GM10266 (cell line): Measurements from ENCODE around the gene DLG5.

Source experiments
- DNase-seq: peaks from one replicate; pipeline ENCODE4 v3.0.0; 2012; ENCODE audit errors: extremely low spot score
- TF ChIP-seq, protein P1 (sequence below): IDR thresholded peaks from 2 replicates; pipeline ENCODE4 v1.5.1; 2012; ENCODE audit warnings: mild to moderate bottlenecking, low read depth; ENCODE audit not compliant: control insufficient read depth, insufficient read depth; ENCODE audit errors: missing control alignments

The DLG5 gene

DNA sequence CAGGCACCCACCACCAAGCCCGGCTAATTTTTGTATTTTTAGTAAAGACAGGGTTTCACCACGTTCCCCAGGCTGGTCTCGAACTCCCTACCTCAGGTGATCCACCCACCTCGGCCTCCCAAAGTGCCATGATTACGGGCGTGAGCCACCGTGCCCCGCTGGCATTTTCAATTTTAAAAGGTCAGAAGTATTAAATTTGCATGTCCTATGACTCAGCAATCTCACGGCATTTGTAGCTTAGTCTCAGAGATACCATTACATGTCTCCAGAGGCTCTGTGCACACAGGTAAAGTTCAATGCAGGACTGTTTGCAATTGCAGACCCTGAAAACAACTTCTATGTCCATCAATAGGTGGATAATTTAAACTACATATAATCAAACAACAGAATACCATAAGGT lies 99.2 kb downstream of the DLG5 start:
- TF ChIP-seq, protein P1, sequence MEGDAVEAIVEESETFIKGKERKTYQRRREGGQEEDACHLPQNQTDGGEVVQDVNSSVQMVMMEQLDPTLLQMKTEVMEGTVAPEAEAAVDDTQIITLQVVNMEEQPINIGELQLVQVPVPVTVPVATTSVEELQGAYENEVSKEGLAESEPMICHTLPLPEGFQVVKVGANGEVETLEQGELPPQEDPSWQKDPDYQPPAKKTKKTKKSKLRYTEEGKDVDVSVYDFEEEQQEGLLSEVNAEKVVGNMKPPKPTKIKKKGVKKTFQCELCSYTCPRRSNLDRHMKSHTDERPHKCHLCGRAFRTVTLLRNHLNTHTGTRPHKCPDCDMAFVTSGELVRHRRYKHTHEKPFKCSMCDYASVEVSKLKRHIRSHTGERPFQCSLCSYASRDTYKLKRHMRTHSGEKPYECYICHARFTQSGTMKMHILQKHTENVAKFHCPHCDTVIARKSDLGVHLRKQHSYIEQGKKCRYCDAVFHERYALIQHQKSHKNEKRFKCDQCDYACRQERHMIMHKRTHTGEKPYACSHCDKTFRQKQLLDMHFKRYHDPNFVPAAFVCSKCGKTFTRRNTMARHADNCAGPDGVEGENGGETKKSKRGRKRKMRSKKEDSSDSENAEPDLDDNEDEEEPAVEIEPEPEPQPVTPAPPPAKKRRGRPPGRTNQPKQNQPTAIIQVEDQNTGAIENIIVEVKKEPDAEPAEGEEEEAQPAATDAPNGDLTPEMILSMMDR = no peak
- no peak for DNase-seq

- DNase-seq = no peak
- TF ChIP-seq, protein P1 = no peak
These were observed 100.6 kb downstream of the DLG5 start for GRCh38 chr10:77825965-77826364.

DNA sequence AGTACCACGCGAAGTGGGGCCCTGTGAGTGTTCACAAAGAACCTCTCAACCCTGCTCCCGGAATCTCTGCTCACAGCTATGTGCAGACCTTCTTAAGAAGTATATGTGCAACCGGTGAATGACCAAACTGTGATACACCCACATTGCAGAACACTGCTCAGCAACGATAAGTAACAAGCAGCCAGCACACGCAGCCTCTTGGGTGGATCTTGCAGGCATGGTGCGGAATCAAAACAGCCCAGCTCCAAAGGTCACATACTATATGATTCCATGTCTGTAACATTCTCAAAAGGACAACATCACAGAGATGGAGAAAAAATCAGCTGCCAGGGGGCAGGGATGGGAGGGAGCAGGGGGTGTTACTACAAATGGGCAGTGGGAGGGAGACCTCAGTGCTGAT lies 101.6 kb downstream of the DLG5 start:
- TF ChIP-seq, protein P1 = no peak
- DNase-seq = no peak

GRCh38 chr10:77823811-77824542 lies 102.6 kb downstream of the DLG5 start:
- TF ChIP-seq, protein P1 = no peak
- no peak for DNase-seq

DNA sequence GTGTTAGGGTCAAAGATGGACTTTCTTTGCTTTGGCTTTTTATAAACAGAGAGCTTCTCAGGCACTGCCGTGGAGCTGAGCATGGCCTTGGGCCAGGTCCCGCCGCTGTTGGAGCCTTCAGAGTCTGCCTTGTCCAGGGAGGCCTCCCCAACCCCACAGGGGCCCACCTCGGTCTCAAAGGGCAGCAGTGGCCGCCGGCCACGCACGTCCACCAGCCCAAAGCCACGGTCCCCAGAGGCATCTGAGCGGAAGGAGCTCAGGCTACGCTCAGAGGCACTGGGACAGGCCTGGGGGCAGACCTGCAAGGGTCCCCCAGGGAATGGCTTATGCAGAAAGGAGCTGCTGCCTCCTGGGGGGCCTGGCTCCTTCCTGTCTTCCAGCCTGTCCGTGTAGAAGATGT lies 105.0 kb downstream of the DLG5 start:
- TF ChIP-seq, protein P1 = no peak
- no peak for DNase-seq

- no peak for DNase-seq
- TF ChIP-seq, protein P1 = no peak
These were observed 105.5 kb downstream of the DLG5 start for GRCh38 chr10:77821036-77821435.

GRCh38 chr10:77820349-77820748 lies 106.2 kb downstream of the DLG5 start:
- DNase-seq = no peak
- TF ChIP-seq, protein P1 = no peak
